ENCODE results near the gene PRKCA.

Gene PRKCA

GRCh38 chr17:66405836-66406677, 103.6 kb downstream of the PRKCA start:
- peak in 2 of 10 donors; percentile 14 to 30 for DNase-seq
- intact Hi-C loops (cut with DNase I): no loop called here

- DNase-seq: peak in 1 of 10 donors; percentile 12
- intact Hi-C loops (cut with DNase I): no loop called here
Measured at GRCh38 chr17:66406701-66407644, 104.6 kb downstream of the PRKCA start.

- DNase-seq: no peak
- intact Hi-C loops (cut with DNase I): no loop called here
Measured at GRCh38 chr17:66407864-66408263, 105.5 kb downstream of the PRKCA start.

- no peak for DNase-seq
- intact Hi-C loops (cut with DNase I): no loop called here
Measured at GRCh38 chr17:66411520-66411919, 109.1 kb downstream of the PRKCA start.

- peak in 1 of 10 donors; percentile 61 for DNase-seq
- intact Hi-C loops (cut with DNase I): no loop called here
Measured at GRCh38 chr17:66412857-66413558, 110.6 kb downstream of the PRKCA start.

DNA sequence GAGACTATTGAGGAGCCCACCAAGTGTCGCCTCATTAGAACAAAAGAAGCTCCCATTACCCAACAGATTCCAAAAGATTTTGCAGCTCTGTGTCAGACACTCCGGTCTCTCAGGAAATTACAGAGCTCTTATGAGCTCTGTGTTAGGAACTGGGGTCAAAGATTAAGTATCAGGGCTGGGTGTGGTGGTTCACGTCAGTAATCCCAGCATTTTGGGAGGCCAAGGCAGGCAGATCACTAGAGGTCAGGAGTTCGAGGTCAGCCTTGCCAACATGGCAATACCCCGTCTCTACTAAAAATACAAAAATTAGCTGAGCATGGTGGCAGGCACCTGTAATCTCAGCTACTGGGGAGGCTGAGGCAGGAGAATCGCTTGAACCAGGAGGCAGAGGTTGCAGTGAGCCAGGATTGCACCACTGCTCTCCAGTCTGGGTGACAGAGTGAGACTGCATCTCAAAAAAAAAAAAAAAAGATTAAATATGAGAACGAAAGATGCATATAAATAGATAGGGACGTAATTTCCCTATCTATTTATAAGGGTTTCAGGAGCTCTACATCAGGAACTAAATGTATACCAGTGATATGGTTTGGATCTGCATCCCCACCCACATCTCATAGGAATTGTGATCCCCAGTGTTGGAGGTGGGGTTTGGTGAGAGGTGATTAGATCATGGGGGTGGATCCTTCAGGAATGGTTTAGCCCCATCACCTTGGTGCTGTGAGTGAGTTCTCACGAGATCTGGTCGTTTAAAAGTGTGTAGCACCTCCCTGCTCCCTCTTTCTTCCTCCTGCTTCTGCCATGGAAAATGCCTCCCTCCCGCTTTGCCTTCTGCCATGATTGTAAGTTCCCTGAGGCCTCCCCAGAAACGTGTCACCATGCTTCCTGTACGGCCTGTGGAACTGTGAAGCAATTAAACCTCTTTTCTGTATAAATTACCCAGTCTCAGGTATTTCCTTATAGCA, 111.4 kb downstream of the PRKCA start:
- intact Hi-C loops (cut with DNase I): no loop called here
- DNase-seq: no peak

- intact Hi-C loops (cut with DNase I): no loop called here
- DNase-seq: no peak
Measured at GRCh38 chr17:66414561-66415175, 112.3 kb downstream of the PRKCA start.

- intact Hi-C loops (cut with DNase I): no loop called here
- no peak for DNase-seq
Measured at GRCh38 chr17:66415366-66416206, 113.2 kb downstream of the PRKCA start.

DNA sequence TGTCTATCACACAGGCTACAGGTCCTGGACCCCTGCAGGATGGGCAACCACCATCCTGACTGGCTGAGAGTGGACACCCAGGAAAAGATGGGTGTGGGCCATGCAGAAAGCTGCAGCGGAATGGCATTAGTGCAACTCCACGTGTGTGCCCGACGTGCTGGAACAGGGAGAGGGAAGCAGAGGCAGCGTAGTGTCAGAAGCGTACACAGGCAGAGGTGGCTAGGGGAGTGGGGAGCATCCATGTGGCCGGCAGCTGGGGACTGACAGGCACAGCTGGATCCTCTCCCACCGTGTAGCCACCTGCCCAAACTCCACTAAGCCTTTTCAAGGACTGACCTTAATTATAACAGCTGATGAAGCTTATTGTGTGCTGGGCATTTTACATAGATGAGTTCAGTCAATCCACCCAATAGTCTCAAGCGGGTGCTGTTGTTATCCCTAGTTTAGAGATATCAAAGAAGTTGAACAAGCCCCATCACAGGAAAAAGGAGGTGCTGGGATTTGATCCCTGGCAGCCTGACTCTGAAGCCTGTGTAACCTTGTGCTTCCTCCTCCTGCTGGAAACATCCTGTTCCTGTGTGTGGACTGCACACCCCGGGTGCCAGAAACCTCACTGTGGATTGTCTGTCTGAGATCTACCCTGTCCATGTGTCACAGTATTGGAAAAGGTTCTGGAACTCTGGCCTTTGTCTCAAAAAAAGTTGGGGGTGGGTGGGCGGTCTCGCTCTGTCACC, 114.0 kb downstream of the PRKCA start:
- intact Hi-C loops (cut with DNase I): no loop called here
- DNase-seq: peak in 1 of 10 donors; percentile 25

DNA sequence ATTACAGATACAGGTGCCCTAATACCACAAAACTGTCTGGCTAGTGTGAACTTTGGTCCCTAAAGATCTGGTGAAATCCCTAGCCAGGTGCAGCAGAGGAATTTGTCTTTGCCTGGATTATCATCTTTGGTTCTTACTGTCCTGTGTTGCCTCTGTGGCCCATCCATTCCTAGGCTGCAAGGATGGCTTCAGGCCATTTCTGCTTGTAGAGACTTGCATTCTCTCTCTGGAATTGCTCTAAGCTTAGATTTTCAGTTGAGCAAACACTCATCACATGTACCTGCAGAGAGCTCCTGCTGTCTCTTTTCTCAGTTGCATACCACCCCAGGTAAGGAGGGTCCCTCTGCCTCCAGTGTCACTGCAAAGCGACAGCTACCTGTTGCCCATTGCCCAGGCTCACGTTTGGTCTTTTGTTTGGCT, 114.9 kb downstream of the PRKCA start:
- intact Hi-C loops (cut with DNase I): no loop called here

DNA sequence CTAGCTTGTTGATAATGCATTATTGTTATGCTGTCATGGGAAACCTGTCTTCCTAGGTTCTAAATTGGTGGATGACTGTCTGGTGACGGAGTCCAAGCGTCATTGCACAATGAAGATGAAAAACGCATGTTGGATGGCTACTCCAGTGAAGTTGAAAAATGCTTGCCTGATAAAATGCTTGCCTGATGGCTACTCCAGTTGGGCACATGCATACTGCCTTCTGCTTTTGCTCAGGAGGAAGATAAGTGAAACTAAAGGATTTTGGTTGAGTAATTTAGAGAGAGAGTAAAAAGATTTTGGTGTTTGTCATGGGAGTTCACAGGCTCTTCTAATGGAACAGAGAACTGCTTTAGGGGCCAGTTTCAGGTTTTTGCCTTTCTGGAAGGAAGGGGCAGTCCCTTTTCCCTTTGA, 118.6 kb downstream of the PRKCA start:
- peak in 1 of 10 donors; percentile 6 for DNase-seq
- intact Hi-C loops (cut with DNase I): loop anchor here (10.0 kb wide), 1 partner anchor 116 kb away; the partner anchor contains the start of gene PRKCA

More for the DNA sequence above, 114.9 kb downstream of the PRKCA start:
- DNase-seq: no peak

DNA sequence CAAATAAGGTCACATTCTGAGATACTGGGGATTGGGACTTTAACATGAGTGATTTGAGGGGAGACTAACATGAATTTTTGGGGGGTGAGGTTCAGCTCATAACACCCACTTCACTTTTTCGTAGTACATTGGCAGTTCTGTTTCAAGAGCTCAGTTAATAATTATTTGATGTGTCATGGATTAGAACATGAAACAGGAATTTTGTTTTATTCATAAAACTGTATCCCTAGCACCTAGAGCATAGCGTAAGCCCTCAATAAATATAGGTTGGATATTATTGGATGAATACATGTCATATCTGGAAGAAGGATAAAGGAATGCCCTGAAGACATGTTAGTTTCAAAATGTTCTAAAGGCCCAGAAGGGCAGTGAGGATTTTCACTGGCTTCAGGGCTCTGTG, 119.8 kb downstream of the PRKCA start:
- no peak for DNase-seq

DNA sequence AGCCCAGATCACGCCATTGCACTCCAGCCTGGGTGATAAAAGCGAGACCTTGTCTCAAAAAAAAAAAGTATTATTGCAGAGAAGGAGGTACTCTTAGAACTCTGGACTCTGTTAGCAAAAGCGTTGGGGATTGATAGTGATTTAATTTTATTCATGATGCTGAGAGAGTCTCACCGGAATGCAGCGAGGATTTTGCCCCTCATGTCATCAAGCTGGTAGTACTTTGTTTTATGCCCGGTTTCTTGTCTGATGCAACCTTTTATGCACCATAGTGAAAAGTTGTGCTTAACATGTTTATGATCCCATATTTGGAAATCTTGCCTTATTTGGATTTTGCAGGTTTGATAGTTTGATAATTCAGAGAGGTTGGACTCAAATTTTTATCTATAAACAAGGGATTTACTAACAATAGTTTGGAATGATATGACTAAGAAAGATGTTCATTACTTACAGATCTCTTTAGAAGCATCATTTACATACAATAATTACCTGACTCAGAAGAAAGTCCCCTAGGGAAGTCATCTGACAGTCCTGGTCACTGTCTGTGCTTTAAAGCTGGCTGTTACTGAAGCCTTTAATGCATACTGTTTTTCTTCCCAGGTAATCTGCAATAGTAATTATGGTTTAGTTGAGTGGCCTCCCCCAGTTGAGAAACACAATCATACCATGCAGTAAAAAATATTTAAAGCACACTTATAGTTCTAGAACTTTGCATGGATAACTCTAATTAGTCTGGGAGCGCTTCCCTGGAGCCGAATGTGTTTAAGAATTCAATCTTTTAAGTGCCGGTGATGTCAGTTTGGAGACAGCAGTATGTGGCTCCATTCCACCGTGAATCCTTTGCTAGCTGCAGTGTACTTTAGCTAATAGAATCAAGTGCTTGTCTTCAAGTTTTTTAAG, 120.9 kb downstream of the PRKCA start:
- intact Hi-C loops (cut with DNase I): loop anchor here (10.0 kb wide), 1 partner anchor 119 kb away; the partner anchor contains the start of gene PRKCA
- DNase-seq: no peak

More for the DNA sequence above, 119.8 kb downstream of the PRKCA start:
- intact Hi-C loops (cut with DNase I): loop anchor here (10.0 kb wide), 1 partner anchor 117 kb away; the partner anchor contains the start of gene PRKCA

DNA sequence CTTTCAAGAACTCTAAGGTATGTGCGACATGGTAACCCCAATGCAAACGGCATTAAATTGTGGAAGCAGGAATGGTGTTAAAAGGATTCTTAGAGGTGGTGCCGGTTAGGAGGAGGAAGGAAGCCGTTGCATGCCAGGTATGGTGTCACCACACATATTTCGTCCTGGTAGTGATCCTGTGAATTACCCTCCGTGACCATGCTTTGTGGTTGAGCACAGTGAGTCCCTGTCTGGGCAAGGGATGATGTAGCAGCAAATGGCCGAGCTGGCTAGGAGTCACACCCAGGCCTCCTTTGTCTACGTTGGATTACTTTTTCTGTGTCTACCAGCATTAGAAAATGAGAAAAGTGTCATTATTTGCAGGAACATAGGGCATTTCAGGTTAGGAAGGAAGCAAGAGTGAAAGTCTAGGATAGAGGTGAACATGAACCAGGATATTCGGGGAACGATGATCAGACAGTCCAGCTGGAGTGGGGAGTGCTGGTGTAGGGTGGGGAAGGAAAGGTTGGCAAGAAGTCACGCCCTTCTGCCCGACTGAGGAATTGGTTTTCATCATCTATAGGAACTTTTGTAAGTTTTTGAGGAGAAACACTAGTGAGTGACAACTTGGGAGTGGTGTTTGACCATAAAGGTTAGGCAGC, 123.5 kb downstream of the PRKCA start:
- intact Hi-C loops (cut with DNase I): loop anchor here (10.0 kb wide), 1 partner anchor 121 kb away; the partner anchor contains the start of gene PRKCA
- no peak for DNase-seq

GRCh38 chr17:66426397-66427033, 124.1 kb downstream of the PRKCA start:
- DNase-seq: no peak
- intact Hi-C loops (cut with DNase I): loop anchor here (10.0 kb wide), 1 partner anchor 122 kb away; the partner anchor contains the start of gene PRKCA
